Progenitor cell of endocrine pancreas (in vitro differentiated cells): Measurements from ENCODE around the gene RSF1. TPM values are rescaled to one million over a fixed set of nuclear protein-coding genes. Genes with fewer than 3 reads are reported as not detected.
"Not testable (repeated sequence)": the region's sequence is repeated elsewhere in the genome, so short reads cannot be mapped to it uniquely, and the experiment has no call there.

ENCODE experiments used
- DNase-seq: peaks from one replicate; pipeline ENCODE4 v3.0.0; 2021; ENCODE audit warnings: low spot score; ENCODE audit not compliant: unreplicated experiment
- H3K27ac Mint-ChIP-seq: 2 replicates; pipeline ENCODE4 v1.8.0; 2021; ENCODE audit warnings: mild to moderate bottlenecking, moderate library complexity, mixed read lengths
- H3K27me3 Mint-ChIP-seq: 2 replicates; pipeline ENCODE4 v1.8.0; 2021; ENCODE audit warnings: mixed read lengths
- H3K36me3 Mint-ChIP-seq: 2 replicates; pipeline ENCODE4 v1.8.0; 2022; ENCODE audit warnings: mixed read lengths; ENCODE audit not compliant: insufficient read depth
- H3K4me1 Mint-ChIP-seq: 2 replicates; pipeline ENCODE4 v1.8.0; 2021; ENCODE audit warnings: low read depth, mixed read lengths
- H3K4me3 Mint-ChIP-seq: 2 replicates; pipeline ENCODE4 v1.8.0; 2021; ENCODE audit warnings: low read depth, mild to moderate bottlenecking, moderate library complexity, mixed read lengths
- H3K9me3 Mint-ChIP-seq: 2 replicates; pipeline ENCODE4 v1.8.0; 2021; ENCODE audit warnings: low read depth, mixed read lengths
- CTCF ChIP-seq: fragments of 200-600 bp; sonication (generic); IDR thresholded peaks from one replicate; pipeline ENCODE4 v1.5.0; 2021; ENCODE audit warnings: antibody characterized with exemption, mild to moderate bottlenecking; ENCODE audit not compliant: unreplicated experiment
- total RNA-seq: library from RNA; stranded (reverse); gene quantifications from 2 replicates; pipeline ENCODE4 v1.2.1, GENCODE V29; 2021

Gene RSF1
- total RNA-seq, 1 donor from 2014 or later, result 88.0 TPM

- peaks cover 7% of the 10 kb centered on the region for H3K36me3 Mint-ChIP-seq
- H3K9me3 Mint-ChIP-seq, result peaks cover 3% of the 10 kb centered on the region
- no peaks in the 10 kb centered on the region for H3K27me3 Mint-ChIP-seq
- peak overlapping the region; percentile 94 for H3K4me3 Mint-ChIP-seq
- TF ChIP-seq CTCF, result no peak
- peak overlapping the region; percentile 84 for H3K27ac Mint-ChIP-seq
- no peak for DNase-seq
- peaks cover 10% of the 10 kb centered on the region for H3K4me1 Mint-ChIP-seq
Measured at GRCh38 chr11:77636731-77637344, 183.7 kb downstream of the RSF1 start.

- H3K4me3 Mint-ChIP-seq, H3K27me3 Mint-ChIP-seq, DNase-seq, H3K9me3 Mint-ChIP-seq, H3K27ac Mint-ChIP-seq, H3K36me3 Mint-ChIP-seq: not testable (repeated sequence)
- H3K4me1 Mint-ChIP-seq, result peaks cover 10% of the 10 kb centered on the region
Measured at GRCh38 chr11:77633926-77634325, 186.6 kb downstream of the RSF1 start.

GRCh38 chr11:77630157-77630710 lies 190.3 kb downstream of the RSF1 start:
- Mint-ChIP-seq H3K27ac (no peak overlapping the region), H3K27me3 (no peaks in the 10 kb centered on the region), H3K9me3 (no peaks in the 10 kb centered on the region), H3K4me1 (peaks cover 3% of the 10 kb centered on the region), H3K36me3 (peaks cover 17% of the 10 kb centered on the region), H3K4me3 (no peak overlapping the region)
- no peak for TF ChIP-seq CTCF
- DNase-seq, result no peak

GRCh38 chr11:77619576-77620198 lies 200.8 kb downstream of the RSF1 start:
- Mint-ChIP-seq H3K27me3 (no peaks in the 10 kb centered on the region), H3K4me1 (no peaks in the 10 kb centered on the region), H3K9me3 (no peaks in the 10 kb centered on the region), H3K27ac (no peak overlapping the region), H3K4me3 (no peak overlapping the region), H3K36me3 (peaks cover 19% of the 10 kb centered on the region)
- peak; percentile 84 for TF ChIP-seq CTCF
- DNase-seq, result no peak

GRCh38 chr11:77617892-77618291 lies 202.6 kb downstream of the RSF1 start:
- peaks cover 15% of the 10 kb centered on the region for H3K36me3 Mint-ChIP-seq
- H3K9me3 Mint-ChIP-seq, result no peaks in the 10 kb centered on the region
- no peak overlapping the region for H3K4me3 Mint-ChIP-seq
- H3K27ac Mint-ChIP-seq, result no peak overlapping the region
- DNase-seq, result no peak
- no peaks in the 10 kb centered on the region for H3K27me3 Mint-ChIP-seq
- no peak for TF ChIP-seq CTCF
- no peaks in the 10 kb centered on the region for H3K4me1 Mint-ChIP-seq

- Mint-ChIP-seq H3K4me1 (no peaks in the 10 kb centered on the region), H3K27ac (no peak overlapping the region), H3K27me3 (no peaks in the 10 kb centered on the region), H3K36me3 (peaks cover 8% of the 10 kb centered on the region), H3K4me3 (no peak overlapping the region), H3K9me3 (no peaks in the 10 kb centered on the region)
- TF ChIP-seq CTCF, result no peak
- no peak for DNase-seq
Measured at GRCh38 chr11:77611921-77612320, 208.6 kb downstream of the RSF1 start.
